ENCODE measurements around the gene ARID5B.

ARID5B gene

GRCh38 chr10:61902445-61903220 is 1.1 kb downstream of the ARID5B start:
- POLR2A ChIA-PET = interaction anchor here (0.5 to 1.4 kb wide), 8 partner anchors 26 to 971 kb away, joined by 3 to 4 read pairs (median 3); partner anchors contain the start of gene RTKN2
- CTCF ChIA-PET = interaction anchor here (0.6 to 3.2 kb wide), 7 partner anchors 124 to 152 kb away, joined by 3 to 18 read pairs (median 3); no protein-coding TSS in a partner anchor
- DNase-seq (ENCODE audit: extremely low spot score) = no peak
- TF ChIP-seq CTBP1 (IDR thresholded peaks at IDR 0.05; ENCODE audit: borderline replicate concordance) (no peak), FOXK2 (IDR thresholded peaks at IDR 0.05) (no peak), HDGF (IDR thresholded peaks at IDR 0.05; ENCODE audit: borderline replicate concordance) (no peak), L3MBTL2 (conservative IDR thresholded peaks at IDR 0.05) (peak; percentile 48), ZNF384 (IDR thresholded peaks at IDR 0.05) (no peak), TARDBP (IDR thresholded peaks at IDR 0.05) (no peak), SUZ12 (IDR thresholded peaks at IDR 0.05) (no peak), SP1 (IDR thresholded peaks at IDR 0.05) (no peak), ELF4 (IDR thresholded peaks at IDR 0.05) (no peak), BHLHE40 (IDR thresholded peaks at IDR 0.05; ENCODE audit: borderline replicate concordance) (no peak), NFRKB (IDR thresholded peaks at IDR 0.05) (no peak), PKNOX1 (IDR thresholded peaks at IDR 0.05) (peak; percentile 14; the same call in 1 of the 2 replicates), ARNT (IDR thresholded peaks at IDR 0.05) (no peak)

GRCh38 chr10:61903221-61903927 is 1.9 kb downstream of the ARID5B start:
- peak; percentile 49 for DNase-seq (ENCODE audit: extremely low spot score)
- ChIA-PET POLR2A (interaction anchor here (1.0 to 1.4 kb wide), 3 partner anchors 27 to 135 kb away, joined by 3 read pairs; no protein-coding TSS in a partner anchor), CTCF (interaction anchor here (0.7 to 3.2 kb wide), 4 partner anchors 22 to 152 kb away, joined by 3 to 18 read pairs (median 4); no protein-coding TSS in a partner anchor)
- TF ChIP-seq L3MBTL2 (conservative IDR thresholded peaks at IDR 0.05) = peak; percentile 54; the same call in 1 of the 2 replicates
- no peak for TF ChIP-seq PKNOX1 (IDR thresholded peaks at IDR 0.05)

GRCh38 chr10:61903928-61904344 is 2.4 kb downstream of the ARID5B start:
- CTCF ChIA-PET = interaction anchor here (0.7 to 3.2 kb wide), 4 partner anchors 22 to 153 kb away, joined by 3 to 18 read pairs (median 4); no protein-coding TSS in a partner anchor
- no peak for TF ChIP-seq PKNOX1 (IDR thresholded peaks at IDR 0.05)
- TF ChIP-seq NFRKB (IDR thresholded peaks at IDR 0.05) = no peak
- no peak for TF ChIP-seq FOXA1 (IDR thresholded peaks at IDR 0.05)
- peak; percentile 40; the same call in 1 of the 2 replicates for TF ChIP-seq ARNT (IDR thresholded peaks at IDR 0.05)
- POLR2A ChIA-PET = interaction anchor here (1.0 to 1.4 kb wide), 3 partner anchors 27 to 135 kb away, joined by 3 read pairs; no protein-coding TSS in a partner anchor
- DNase-seq (ENCODE audit: extremely low spot score) = no peak

- POLR2A ChIA-PET = no interaction called here
- CTCF ChIA-PET = interaction anchor here (0.6 to 3.2 kb wide), 4 partner anchors 8 to 141 kb away, joined by 3 to 18 read pairs (median 5); no protein-coding TSS in a partner anchor
- DNase-seq (ENCODE audit: extremely low spot score) = peak; percentile 46
- no peak for TF ChIP-seq FOXM1 (IDR thresholded peaks at IDR 0.05; ENCODE audit: borderline replicate concordance)
- no peak for TF ChIP-seq ZNF384 (IDR thresholded peaks at IDR 0.05)
- no peak for TF ChIP-seq BHLHE40 (IDR thresholded peaks at IDR 0.05; ENCODE audit: borderline replicate concordance)
Measured at GRCh38 chr10:61904733-61905725, 3.5 kb downstream of the ARID5B start.

- POLR2A ChIA-PET = no interaction called here
- CTCF ChIA-PET = interaction anchor here (0.6 to 3.2 kb wide), 3 partner anchors 9 to 132 kb away, joined by 3 to 18 read pairs (median 3); no protein-coding TSS in a partner anchor
- DNase-seq (ENCODE audit: extremely low spot score) = no peak
- TF ChIP-seq L3MBTL2 (conservative IDR thresholded peaks at IDR 0.05) (no peak), ELF4 (IDR thresholded peaks at IDR 0.05) (no peak), LEF1 (IDR thresholded peaks at IDR 0.05; ENCODE audit: borderline replicate concordance) (no peak)
Measured at GRCh38 chr10:61905837-61906561, 4.5 kb downstream of the ARID5B start.

Data from HEK293T (cell line).